ENCODE data around the gene ZBTB7B. TPM values are rescaled to one million over a fixed set of nuclear protein-coding genes. Genes with fewer than 3 reads are reported as not detected.

ZBTB7B gene
- total and polyA plus RNA-seq, 9 of the 15 experiments (the other 6 are each of a cell fraction or from before 2014, with no cell fraction given): 0.04 to 46.5 (median 15.2) TPM

DNA sequence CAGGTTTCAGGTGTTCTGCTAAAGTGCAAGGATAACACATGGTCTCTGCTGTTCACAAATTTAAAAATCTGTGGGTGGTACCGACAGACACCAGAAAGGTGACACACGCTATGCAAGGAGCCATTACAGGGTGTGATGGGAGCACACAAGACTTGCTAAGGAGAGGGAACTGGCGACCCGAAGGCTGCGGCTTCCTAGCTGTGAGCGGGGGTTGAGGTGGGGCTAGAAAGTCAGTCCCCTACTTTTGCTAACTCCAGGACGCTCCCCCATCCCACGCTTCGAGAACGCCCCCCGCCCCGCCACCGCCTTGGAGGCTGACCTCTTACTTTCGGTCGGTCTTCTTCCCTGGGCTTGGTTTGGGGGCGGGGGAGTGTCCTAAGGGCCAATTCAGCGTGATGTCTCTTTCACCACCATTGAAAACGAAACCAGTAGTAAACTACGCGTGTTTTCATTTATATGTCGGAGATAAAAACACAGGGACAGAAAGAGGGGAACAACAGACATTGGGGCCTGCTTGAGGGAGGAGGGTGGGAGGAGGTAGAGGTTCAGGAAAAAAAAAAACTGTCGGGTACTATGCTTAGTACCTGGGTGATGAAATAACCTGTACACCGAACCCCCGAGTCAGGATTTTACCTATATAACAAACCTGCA lies 27.1 kb upstream of the ZBTB7B start (continued):
- TF ChIP-seq, protein P1, sequence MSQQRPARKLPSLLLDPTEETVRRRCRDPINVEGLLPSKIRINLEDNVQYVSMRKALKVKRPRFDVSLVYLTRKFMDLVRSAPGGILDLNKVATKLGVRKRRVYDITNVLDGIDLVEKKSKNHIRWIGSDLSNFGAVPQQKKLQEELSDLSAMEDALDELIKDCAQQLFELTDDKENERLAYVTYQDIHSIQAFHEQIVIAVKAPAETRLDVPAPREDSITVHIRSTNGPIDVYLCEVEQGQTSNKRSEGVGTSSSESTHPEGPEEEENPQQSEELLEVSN (IDR thresholded peaks at IDR 0.05; ENCODE audit: borderline replicate concordance in 1 of 2, extremely low read depth in 1 of 2, insufficient read depth in 1 of 2, insufficient read length in 1 of 2, low read depth in 1 of 2, low read length in 1 of 2, poor library complexity in 1 of 2, severe bottlenecking in 1 of 2): peak in 1 of 2 experiments; percentile 24
- TF ChIP-seq SRSF3 (IDR thresholded peaks at IDR 0.05; ENCODE audit: insufficient read depth, low read length) (no peak), MAZ (CRISPR knock-in tag; conservative IDR thresholded peaks at IDR 0.05 in 1 of 2, IDR thresholded peaks at IDR 0.05 in 1 of 2) (peak; percentile 18 to 54; a peak in 3 of 4 replicates), NCOA1 (IDR thresholded peaks at IDR 0.05; ENCODE audit: low read depth) (no peak), MYNN (IDR thresholded peaks at IDR 0.05) (0 out of 2 replicates have a peak, but pooled peaks have one; percentile 6), MYNN (CRISPR knock-in tag; IDR thresholded peaks at IDR 0.05) (no peak), NR1H2 (CRISPR knock-in tag; IDR thresholded peaks at IDR 0.05) (no peak), MED1 (CRISPR knock-in tag; IDR thresholded peaks at IDR 0.05; ENCODE audit: borderline replicate concordance) (no peak)
- TF ChIP-seq, protein P2, sequence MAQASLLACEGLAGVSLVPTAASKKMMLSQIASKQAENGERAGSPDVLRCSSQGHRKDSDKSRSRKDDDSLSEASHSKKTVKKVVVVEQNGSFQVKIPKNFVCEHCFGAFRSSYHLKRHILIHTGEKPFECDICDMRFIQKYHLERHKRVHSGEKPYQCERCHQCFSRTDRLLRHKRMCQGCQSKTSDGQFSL (CRISPR knock-in tag; IDR thresholded peaks at IDR 0.05): 0 out of 2 replicates have a peak, but pooled peaks have one; percentile 31
- TF ChIP-seq, protein P2 (tag; IDR thresholded peaks at IDR 0.05): no peak
- TF ChIP-seq, protein P3, sequence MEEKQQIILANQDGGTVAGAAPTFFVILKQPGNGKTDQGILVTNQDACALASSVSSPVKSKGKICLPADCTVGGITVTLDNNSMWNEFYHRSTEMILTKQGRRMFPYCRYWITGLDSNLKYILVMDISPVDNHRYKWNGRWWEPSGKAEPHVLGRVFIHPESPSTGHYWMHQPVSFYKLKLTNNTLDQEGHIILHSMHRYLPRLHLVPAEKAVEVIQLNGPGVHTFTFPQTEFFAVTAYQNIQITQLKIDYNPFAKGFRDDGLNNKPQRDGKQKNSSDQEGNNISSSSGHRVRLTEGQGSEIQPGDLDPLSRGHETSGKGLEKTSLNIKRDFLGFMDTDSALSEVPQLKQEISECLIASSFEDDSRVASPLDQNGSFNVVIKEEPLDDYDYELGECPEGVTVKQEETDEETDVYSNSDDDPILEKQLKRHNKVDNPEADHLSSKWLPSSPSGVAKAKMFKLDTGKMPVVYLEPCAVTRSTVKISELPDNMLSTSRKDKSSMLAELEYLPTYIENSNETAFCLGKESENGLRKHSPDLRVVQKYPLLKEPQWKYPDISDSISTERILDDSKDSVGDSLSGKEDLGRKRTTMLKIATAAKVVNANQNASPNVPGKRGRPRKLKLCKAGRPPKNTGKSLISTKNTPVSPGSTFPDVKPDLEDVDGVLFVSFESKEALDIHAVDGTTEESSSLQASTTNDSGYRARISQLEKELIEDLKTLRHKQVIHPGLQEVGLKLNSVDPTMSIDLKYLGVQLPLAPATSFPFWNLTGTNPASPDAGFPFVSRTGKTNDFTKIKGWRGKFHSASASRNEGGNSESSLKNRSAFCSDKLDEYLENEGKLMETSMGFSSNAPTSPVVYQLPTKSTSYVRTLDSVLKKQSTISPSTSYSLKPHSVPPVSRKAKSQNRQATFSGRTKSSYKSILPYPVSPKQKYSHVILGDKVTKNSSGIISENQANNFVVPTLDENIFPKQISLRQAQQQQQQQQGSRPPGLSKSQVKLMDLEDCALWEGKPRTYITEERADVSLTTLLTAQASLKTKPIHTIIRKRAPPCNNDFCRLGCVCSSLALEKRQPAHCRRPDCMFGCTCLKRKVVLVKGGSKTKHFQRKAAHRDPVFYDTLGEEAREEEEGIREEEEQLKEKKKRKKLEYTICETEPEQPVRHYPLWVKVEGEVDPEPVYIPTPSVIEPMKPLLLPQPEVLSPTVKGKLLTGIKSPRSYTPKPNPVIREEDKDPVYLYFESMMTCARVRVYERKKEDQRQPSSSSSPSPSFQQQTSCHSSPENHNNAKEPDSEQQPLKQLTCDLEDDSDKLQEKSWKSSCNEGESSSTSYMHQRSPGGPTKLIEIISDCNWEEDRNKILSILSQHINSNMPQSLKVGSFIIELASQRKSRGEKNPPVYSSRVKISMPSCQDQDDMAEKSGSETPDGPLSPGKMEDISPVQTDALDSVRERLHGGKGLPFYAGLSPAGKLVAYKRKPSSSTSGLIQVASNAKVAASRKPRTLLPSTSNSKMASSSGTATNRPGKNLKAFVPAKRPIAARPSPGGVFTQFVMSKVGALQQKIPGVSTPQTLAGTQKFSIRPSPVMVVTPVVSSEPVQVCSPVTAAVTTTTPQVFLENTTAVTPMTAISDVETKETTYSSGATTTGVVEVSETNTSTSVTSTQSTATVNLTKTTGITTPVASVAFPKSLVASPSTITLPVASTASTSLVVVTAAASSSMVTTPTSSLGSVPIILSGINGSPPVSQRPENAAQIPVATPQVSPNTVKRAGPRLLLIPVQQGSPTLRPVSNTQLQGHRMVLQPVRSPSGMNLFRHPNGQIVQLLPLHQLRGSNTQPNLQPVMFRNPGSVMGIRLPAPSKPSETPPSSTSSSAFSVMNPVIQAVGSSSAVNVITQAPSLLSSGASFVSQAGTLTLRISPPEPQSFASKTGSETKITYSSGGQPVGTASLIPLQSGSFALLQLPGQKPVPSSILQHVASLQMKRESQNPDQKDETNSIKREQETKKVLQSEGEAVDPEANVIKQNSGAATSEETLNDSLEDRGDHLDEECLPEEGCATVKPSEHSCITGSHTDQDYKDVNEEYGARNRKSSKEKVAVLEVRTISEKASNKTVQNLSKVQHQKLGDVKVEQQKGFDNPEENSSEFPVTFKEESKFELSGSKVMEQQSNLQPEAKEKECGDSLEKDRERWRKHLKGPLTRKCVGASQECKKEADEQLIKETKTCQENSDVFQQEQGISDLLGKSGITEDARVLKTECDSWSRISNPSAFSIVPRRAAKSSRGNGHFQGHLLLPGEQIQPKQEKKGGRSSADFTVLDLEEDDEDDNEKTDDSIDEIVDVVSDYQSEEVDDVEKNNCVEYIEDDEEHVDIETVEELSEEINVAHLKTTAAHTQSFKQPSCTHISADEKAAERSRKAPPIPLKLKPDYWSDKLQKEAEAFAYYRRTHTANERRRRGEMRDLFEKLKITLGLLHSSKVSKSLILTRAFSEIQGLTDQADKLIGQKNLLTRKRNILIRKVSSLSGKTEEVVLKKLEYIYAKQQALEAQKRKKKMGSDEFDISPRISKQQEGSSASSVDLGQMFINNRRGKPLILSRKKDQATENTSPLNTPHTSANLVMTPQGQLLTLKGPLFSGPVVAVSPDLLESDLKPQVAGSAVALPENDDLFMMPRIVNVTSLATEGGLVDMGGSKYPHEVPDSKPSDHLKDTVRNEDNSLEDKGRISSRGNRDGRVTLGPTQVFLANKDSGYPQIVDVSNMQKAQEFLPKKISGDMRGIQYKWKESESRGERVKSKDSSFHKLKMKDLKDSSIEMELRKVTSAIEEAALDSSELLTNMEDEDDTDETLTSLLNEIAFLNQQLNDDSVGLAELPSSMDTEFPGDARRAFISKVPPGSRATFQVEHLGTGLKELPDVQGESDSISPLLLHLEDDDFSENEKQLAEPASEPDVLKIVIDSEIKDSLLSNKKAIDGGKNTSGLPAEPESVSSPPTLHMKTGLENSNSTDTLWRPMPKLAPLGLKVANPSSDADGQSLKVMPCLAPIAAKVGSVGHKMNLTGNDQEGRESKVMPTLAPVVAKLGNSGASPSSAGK (IDR thresholded peaks at IDR 0.05): peak; percentile 20; the same call in 1 of the 2 replicates

All from K562 (cell line).